HepG2 (cell line): ENCODE measurements around the gene UMPS. TPM values are rescaled to one million over a fixed set of nuclear protein-coding genes. Genes with fewer than 3 reads are reported as not detected.

Experiments
- ASH2L ChIP-seq: fragments of 300-600, 200-600 bp; sonication (generic); IDR thresholded peaks from 2 replicates; pipeline ENCODE4 v1.7.0; 2017; ENCODE audit warnings: low read depth, mild to moderate bottlenecking, moderate library complexity, mixed read lengths, low read length; ENCODE audit not compliant: insufficient read length
- ETV6 ChIP-seq: sonication (generic); formaldehyde crosslinking; conservative IDR thresholded peaks from 2 replicates; pipeline ENCODE4 v1.4.0; 2020; ENCODE audit warnings: missing genetic modification reagents
- FOXA1 ChIP-seq, 2 experiments: fragments of 450-650 bp in 1 of 2; sonication (generic) in 1 of 2; formaldehyde crosslinking in 1 of 2; IDR thresholded peaks; 2 replicates each; pipeline versions ENCODE4 v1.4.0 to v1.6.1; 2016 to 2020; ENCODE audit warnings: missing genetic modification reagents in 1 of 2
- GATAD2A ChIP-seq: IDR thresholded peaks from 2 replicates; pipeline ENCODE4 v1.6.1; 2016
- HDAC2 ChIP-seq: sonication (generic); formaldehyde crosslinking; IDR thresholded peaks from 2 replicates; pipeline ENCODE4 v1.4.0; 2020; ENCODE audit warnings: missing genetic modification reagents
- KAT2B ChIP-seq: fragments of 150-350 bp; IDR thresholded peaks from 2 replicates; pipeline ENCODE4 v1.6.1; 2014; ENCODE audit warnings: low read depth, low read length, borderline replicate concordance
- PITX1 ChIP-seq: sonication (generic); formaldehyde crosslinking; IDR thresholded peaks from 2 replicates; pipeline ENCODE4 v1.5.1; 2020; ENCODE audit warnings: mild to moderate bottlenecking, missing genetic modification reagents
- SATB2 ChIP-seq: sonication (generic); formaldehyde crosslinking; IDR thresholded peaks from 2 replicates; pipeline ENCODE4 v1.5.0; 2020; ENCODE audit warnings: missing genetic modification reagents
- TCF7 ChIP-seq: sonication (generic); IDR thresholded peaks from 2 replicates; pipeline ENCODE4 v1.6.1; 2016; ENCODE audit warnings: antibody characterized with exemption, low read depth
- ZNF350 ChIP-seq: sonication (generic); formaldehyde crosslinking; IDR thresholded peaks from 2 replicates; pipeline ENCODE4 v1.4.0; 2020; ENCODE audit warnings: mild to moderate bottlenecking, low read depth, missing genetic modification reagents, borderline replicate concordance
- ZNF431 ChIP-seq: sonication (generic); formaldehyde crosslinking; IDR thresholded peaks from 2 replicates; pipeline ENCODE4 v1.9.0; 2022; ENCODE audit warnings: missing genetic modification reagents, low read depth, mild to moderate bottlenecking, borderline replicate concordance
- ZNF589 ChIP-seq: sonication (generic); formaldehyde crosslinking; conservative IDR thresholded peaks from 2 replicates; pipeline ENCODE4 v1.8.0; 2022; ENCODE audit warnings: mild to moderate bottlenecking, moderate library complexity, missing genetic modification reagents
- ZNF781 ChIP-seq: sonication (generic); formaldehyde crosslinking; IDR thresholded peaks from 2 replicates; pipeline ENCODE4 v1.5.1; 2020; ENCODE audit warnings: borderline replicate concordance, mild to moderate bottlenecking, missing genetic modification reagents; ENCODE audit errors: not compliant biosample characterization
- polyA plus RNA-seq, 8 experiments: library from polyadenylated mRNA; depleted of rRNA in 3 of 8; stranded (reverse) in 7 of 8; unstranded in 1 of 8; fragments of >200 nt; fragmentation: Illumina TruSeq in 4 of 8; extraction: Trizol in 4 of 8; gene quantifications; 2 replicates each; pipeline versions ENCODE4 v1.2.1 to v1.2.3, GENCODE V29; 2011 to 2016; ENCODE audit warnings: low read depth in 4 of 8, missing spikeins in 1 of 8, mixed read lengths in 1 of 8; ENCODE audit not compliant: insufficient read depth in 1 of 8
- total RNA-seq, 5 experiments: library from RNA; depleted of rRNA; stranded (reverse); fragments of >200 nt; fragmentation: Illumina TruSeq; extraction: Trizol; gene quantifications; 2 replicates each; pipeline ENCODE4 v1.2.3, GENCODE V29; 2016; ENCODE audit warnings: low read depth in 1 of 5
- TF ChIP-seq, protein P1 (sequence below): sonication (generic); formaldehyde crosslinking; IDR thresholded peaks from 2 replicates; pipeline ENCODE4 v1.8.0; 2022; ENCODE audit warnings: missing genetic modification reagents, mild to moderate bottlenecking, moderate library complexity, borderline replicate concordance
- TF ChIP-seq, protein P2 (sequence below): IDR thresholded peaks from 2 replicates; pipeline ENCODE4 v1.4.0; 2020; ENCODE audit warnings: mild to moderate bottlenecking, missing genetic modification reagents
- TF ChIP-seq, protein P3 (sequence below): IDR thresholded peaks from 2 replicates; pipeline ENCODE4 v1.6.1; 2016; ENCODE audit warnings: low read depth
- TF ChIP-seq, protein P4 (sequence below): sonication (generic); formaldehyde crosslinking; IDR thresholded peaks from 2 replicates; pipeline ENCODE4 v1.4.0; 2020; ENCODE audit warnings: missing genetic modification reagents
- TF ChIP-seq, protein P5 (sequence below): sonication (generic); formaldehyde crosslinking; IDR thresholded peaks from 2 replicates; pipeline ENCODE4 v1.9.0; 2021; ENCODE audit warnings: missing genetic modification reagents, borderline replicate concordance

The UMPS gene
- total and polyA plus RNA-seq, 2 of the 13 experiments (the other 11 are each of a cell fraction or from before 2014, with no cell fraction given), result 52.7 to 74.2 TPM

DNA sequence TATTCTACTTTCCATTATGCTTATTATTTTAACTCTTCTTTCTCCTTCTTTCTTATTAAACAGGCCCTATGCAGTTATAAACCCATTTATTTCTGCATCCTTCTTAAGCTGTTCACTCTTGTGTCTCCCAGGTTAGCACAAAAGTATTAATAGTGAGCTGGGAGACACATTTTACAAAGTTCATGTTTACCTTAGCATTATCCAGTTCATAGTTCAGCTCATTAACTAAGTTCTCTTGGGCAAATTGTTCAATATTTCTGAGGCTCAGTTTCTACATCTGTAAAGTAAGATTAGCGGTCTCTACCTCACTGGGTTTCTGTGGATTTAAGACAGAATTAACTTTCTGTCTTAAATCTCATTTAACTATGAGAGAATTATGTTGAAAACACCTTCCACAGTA is 31.2 kb upstream of the UMPS start (continued):
- no peak for TF ChIP-seq FOXA1 (IDR thresholded peaks at IDR 0.05)
- peak; percentile 90 for TF ChIP-seq FOXA1 (CRISPR knock-in tag; IDR thresholded peaks at IDR 0.05)
- no peak for TF ChIP-seq ZNF350 (CRISPR knock-in tag)
- TF ChIP-seq, protein P1, sequence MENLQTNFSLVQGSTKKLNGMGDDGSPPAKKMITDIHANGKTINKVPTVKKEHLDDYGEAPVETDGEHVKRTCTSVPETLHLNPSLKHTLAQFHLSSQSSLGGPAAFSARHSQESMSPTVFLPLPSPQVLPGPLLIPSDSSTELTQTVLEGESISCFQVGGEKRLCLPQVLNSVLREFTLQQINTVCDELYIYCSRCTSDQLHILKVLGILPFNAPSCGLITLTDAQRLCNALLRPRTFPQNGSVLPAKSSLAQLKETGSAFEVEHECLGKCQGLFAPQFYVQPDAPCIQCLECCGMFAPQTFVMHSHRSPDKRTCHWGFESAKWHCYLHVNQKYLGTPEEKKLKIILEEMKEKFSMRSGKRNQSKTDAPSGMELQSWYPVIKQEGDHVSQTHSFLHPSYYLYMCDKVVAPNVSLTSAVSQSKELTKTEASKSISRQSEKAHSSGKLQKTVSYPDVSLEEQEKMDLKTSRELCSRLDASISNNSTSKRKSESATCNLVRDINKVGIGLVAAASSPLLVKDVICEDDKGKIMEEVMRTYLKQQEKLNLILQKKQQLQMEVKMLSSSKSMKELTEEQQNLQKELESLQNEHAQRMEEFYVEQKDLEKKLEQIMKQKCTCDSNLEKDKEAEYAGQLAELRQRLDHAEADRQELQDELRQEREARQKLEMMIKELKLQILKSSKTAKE (CRISPR knock-in tag), result 0 out of 2 replicates have a peak, but pooled peaks have one; percentile 14
- peak; percentile 88 for TF ChIP-seq ASH2L
- TF ChIP-seq TCF7, result peak; percentile 38; the same call in 1 of the 2 replicates
- TF ChIP-seq, protein P2, sequence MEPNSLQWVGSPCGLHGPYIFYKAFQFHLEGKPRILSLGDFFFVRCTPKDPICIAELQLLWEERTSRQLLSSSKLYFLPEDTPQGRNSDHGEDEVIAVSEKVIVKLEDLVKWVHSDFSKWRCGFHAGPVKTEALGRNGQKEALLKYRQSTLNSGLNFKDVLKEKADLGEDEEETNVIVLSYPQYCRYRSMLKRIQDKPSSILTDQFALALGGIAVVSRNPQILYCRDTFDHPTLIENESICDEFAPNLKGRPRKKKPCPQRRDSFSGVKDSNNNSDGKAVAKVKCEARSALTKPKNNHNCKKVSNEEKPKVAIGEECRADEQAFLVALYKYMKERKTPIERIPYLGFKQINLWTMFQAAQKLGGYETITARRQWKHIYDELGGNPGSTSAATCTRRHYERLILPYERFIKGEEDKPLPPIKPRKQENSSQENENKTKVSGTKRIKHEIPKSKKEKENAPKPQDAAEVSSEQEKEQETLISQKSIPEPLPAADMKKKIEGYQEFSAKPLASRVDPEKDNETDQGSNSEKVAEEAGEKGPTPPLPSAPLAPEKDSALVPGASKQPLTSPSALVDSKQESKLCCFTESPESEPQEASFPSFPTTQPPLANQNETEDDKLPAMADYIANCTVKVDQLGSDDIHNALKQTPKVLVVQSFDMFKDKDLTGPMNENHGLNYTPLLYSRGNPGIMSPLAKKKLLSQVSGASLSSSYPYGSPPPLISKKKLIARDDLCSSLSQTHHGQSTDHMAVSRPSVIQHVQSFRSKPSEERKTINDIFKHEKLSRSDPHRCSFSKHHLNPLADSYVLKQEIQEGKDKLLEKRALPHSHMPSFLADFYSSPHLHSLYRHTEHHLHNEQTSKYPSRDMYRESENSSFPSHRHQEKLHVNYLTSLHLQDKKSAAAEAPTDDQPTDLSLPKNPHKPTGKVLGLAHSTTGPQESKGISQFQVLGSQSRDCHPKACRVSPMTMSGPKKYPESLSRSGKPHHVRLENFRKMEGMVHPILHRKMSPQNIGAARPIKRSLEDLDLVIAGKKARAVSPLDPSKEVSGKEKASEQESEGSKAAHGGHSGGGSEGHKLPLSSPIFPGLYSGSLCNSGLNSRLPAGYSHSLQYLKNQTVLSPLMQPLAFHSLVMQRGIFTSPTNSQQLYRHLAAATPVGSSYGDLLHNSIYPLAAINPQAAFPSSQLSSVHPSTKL (CRISPR knock-in tag), result peak; percentile 83
- peak; percentile 55 for TF ChIP-seq HDAC2 (CRISPR knock-in tag)
- no peak for TF ChIP-seq KAT2B
- TF ChIP-seq ZNF431 (CRISPR knock-in tag), result no peak
- TF ChIP-seq GATAD2A (CRISPR knock-in tag), result peak; percentile 83
- TF ChIP-seq, protein P3, sequence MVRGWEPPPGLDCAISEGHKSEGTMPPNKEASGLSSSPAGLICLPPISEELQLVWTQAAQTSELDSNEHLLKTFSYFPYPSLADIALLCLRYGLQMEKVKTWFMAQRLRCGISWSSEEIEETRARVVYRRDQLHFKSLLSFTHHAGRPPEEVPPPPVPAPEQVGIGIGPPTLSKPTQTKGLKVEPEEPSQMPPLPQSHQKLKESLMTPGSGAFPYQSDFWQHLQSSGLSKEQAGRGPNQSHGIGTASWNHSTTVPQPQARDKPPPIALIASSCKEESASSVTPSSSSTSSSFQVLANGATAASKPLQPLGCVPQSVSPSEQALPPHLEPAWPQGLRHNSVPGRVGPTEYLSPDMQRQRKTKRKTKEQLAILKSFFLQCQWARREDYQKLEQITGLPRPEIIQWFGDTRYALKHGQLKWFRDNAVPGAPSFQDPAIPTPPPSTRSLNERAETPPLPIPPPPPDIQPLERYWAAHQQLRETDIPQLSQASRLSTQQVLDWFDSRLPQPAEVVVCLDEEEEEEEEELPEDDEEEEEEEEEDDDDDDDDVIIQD (CRISPR knock-in tag), result no peak
- no peak for TF ChIP-seq ETV6
- peak; percentile 43; the same call in 1 of the 2 replicates for TF ChIP-seq SATB2 (CRISPR knock-in tag)
- TF ChIP-seq PITX1 (CRISPR knock-in tag), result peak; percentile 97
- no peak for TF ChIP-seq ZNF589
- no peak for TF ChIP-seq ZNF781 (CRISPR knock-in tag)
- TF ChIP-seq, protein P4, sequence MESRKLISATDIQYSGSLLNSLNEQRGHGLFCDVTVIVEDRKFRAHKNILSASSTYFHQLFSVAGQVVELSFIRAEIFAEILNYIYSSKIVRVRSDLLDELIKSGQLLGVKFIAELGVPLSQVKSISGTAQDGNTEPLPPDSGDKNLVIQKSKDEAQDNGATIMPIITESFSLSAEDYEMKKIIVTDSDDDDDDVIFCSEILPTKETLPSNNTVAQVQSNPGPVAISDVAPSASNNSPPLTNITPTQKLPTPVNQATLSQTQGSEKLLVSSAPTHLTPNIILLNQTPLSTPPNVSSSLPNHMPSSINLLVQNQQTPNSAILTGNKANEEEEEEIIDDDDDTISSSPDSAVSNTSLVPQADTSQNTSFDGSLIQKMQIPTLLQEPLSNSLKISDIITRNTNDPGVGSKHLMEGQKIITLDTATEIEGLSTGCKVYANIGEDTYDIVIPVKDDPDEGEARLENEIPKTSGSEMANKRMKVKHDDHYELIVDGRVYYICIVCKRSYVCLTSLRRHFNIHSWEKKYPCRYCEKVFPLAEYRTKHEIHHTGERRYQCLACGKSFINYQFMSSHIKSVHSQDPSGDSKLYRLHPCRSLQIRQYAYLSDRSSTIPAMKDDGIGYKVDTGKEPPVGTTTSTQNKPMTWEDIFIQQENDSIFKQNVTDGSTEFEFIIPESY (CRISPR knock-in tag), result no peak
- TF ChIP-seq, protein P5, sequence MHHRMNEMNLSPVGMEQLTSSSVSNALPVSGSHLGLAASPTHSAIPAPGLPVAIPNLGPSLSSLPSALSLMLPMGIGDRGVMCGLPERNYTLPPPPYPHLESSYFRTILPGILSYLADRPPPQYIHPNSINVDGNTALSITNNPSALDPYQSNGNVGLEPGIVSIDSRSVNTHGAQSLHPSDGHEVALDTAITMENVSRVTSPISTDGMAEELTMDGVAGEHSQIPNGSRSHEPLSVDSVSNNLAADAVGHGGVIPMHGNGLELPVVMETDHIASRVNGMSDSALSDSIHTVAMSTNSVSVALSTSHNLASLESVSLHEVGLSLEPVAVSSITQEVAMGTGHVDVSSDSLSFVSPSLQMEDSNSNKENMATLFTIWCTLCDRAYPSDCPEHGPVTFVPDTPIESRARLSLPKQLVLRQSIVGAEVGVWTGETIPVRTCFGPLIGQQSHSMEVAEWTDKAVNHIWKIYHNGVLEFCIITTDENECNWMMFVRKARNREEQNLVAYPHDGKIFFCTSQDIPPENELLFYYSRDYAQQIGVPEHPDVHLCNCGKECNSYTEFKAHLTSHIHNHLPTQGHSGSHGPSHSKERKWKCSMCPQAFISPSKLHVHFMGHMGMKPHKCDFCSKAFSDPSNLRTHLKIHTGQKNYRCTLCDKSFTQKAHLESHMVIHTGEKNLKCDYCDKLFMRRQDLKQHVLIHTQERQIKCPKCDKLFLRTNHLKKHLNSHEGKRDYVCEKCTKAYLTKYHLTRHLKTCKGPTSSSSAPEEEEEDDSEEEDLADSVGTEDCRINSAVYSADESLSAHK (CRISPR knock-in tag), result no peak
